GM21390 (cell line): ENCODE measurements around the gene TRO.

Experiments used
- ATAC-seq: cut with Tn5 transposase; IDR thresholded peaks from one replicate; pipeline ENCODE4 v1.9.1; 2021; ENCODE audit not compliant: unreplicated experiment

TRO gene, protein sequence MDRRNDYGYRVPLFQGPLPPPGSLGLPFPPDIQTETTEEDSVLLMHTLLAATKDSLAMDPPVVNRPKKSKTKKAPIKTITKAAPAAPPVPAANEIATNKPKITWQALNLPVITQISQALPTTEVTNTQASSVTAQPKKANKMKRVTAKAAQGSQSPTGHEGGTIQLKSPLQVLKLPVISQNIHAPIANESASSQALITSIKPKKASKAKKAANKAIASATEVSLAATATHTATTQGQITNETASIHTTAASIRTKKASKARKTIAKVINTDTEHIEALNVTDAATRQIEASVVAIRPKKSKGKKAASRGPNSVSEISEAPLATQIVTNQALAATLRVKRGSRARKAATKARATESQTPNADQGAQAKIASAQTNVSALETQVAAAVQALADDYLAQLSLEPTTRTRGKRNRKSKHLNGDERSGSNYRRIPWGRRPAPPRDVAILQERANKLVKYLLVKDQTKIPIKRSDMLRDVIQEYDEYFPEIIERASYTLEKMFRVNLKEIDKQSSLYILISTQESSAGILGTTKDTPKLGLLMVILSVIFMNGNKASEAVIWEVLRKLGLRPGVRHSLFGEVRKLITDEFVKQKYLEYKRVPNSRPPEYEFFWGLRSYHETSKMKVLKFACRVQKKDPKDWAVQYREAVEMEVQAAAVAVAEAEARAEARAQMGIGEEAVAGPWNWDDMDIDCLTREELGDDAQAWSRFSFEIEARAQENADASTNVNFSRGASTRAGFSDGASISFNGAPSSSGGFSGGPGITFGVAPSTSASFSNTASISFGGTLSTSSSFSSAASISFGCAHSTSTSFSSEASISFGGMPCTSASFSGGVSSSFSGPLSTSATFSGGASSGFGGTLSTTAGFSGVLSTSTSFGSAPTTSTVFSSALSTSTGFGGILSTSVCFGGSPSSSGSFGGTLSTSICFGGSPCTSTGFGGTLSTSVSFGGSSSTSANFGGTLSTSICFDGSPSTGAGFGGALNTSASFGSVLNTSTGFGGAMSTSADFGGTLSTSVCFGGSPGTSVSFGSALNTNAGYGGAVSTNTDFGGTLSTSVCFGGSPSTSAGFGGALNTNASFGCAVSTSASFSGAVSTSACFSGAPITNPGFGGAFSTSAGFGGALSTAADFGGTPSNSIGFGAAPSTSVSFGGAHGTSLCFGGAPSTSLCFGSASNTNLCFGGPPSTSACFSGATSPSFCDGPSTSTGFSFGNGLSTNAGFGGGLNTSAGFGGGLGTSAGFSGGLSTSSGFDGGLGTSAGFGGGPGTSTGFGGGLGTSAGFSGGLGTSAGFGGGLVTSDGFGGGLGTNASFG (N-terminal part only)

DNA sequence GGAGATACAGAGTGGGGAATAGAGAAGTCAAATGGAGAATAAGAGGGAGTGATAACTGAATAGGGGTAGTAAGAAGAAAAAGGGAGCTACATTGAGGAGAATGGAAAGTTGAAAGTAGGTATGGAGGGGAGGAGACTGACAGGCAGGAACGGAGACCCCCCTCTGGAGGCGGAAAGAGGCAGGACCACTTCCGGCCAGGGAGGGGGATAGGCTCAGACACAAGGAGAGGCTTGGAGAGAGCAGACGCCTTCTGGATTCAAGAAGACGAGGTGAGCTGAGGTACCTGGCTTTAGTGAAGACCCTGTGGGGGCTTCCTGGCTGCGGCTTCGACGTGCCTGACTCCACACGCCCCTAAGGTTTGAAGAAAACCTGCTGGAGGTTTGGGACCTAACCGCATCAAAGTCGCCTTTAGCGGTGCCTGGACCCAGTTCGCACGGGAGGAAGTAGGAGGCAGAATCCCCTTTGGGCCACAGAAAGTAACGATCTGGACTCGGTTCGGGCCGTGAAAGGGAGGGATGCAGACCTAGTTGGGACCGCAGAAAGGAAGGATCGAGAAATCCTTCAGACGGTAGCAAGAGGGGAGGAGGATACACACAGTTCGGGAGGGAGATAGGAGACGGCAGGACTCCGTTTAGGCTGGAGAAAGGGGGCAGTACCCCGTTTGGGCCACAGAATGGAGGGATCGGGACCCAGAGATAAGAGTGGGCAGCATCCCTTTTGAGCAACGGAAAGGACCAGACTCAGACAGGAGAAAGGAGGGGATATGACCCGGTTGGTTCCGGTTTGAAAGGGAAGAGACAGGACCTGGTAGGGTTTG lies at the start of gene TRO:
TRO (plus strand) TSS at position 215 of the 817 bp plus-strand sequence. CDS start 1,423 bp downstream, outside the sequence.
- ATAC-seq = no peak

DNA sequence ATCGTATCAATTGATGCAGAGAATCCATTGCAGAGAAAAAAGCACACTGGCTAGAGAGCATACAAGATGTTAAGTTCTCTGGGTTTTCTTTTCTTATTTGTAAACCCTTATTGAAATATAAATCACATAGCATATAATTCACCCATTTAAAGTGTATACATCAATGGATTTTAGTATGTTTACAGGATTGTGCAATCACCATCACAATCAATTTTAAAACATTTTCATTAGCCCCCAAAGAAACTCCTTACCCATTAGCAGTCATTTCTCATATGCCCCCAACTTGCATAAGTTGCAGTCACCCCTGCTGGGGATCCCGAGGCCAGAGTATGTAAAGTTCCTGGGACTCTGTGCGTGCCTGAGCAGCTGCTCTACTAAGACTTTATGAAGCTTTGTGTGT lies 34.9 kb upstream of the TRO start:
- no peak for ATAC-seq

DNA sequence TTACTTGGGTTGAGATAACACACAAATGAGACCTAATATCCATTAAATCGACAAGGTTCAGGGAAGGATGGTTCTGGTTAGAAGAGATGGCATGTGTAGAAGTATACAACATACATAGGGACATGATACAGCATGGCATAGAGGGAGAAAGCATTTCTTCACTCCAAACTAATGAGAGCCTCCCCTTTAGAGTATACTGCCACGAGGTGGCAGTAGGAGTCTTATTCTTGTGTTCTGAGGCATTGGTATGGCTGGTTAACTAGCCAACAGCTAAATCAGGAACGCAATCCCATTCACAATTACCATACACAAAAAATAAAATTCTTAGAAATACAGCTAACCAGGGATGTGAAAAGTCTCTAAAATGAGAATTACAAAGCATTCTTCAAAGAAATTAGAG lies 29.1 kb upstream of the TRO start:
- ATAC-seq = no peak

DNA sequence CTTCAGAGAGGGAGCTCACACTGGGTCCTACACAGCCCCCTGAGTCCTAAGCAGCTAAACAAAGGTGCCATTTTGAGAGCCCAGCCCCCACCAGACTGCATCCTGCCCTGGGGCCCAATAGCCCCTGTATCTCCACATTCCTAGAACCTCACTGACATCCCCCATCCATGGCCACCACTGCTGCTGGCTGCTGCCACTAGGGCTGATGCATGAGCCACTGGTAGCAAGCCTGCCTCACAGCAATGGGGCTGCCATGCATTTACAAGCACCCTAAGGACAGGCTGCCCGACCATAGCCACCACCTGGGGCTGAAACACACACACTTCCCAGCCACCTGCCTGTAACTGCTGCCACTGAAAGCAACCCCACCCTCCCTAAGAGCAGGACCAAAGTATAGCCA lies 26.5 kb upstream of the TRO start:
- ATAC-seq = no peak

DNA sequence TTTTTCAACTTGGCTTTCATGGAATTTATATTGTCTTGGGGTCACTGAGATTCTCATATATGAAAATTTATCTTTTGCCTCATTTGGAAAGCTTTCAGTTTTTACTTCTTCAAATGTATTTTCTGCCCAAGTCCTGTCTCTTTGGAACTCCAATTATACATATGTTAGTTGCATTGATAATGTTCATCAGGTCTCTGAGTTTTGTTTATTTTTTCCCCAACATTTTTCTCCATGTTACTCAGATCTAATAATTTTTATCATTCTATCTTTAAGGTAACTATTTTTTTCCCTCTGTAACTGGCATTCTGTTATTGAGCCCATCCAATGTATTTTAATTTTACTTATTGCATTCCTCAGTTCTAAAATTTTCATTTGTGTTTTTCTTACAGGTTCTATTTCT lies 10.7 kb upstream of the TRO start:
- ATAC-seq = no peak

DNA sequence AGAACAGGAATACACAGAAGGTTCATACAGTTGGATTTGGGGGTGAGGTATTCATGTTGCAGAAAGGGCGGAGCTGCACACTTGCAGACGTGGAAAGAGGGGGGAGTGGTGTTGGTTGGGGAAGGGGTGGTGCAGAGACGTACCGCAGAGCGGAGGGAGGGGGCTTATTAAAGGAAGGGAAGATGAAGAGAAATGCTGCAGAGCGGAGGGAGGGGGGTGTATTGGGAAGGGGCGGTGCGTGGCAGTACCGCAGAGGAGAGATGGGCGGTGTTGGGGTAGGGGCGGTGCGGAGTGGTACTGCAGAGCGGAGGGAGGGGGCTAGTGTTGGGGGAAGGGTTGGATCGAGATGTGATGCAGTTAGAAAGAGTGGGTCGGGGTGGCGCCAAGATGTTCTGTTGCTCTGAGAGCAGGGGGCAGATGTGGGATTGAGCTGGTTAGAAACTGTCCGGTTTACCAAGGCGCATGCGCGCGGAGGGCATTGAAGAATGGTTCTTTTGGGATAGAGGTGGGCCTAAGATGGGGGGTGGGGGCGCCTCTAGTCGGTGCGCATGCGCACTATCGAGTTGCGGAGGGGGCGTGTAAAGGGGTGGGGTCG lies 900 bp downstream of the TRO start:
- ATAC-seq = no peak

DNA sequence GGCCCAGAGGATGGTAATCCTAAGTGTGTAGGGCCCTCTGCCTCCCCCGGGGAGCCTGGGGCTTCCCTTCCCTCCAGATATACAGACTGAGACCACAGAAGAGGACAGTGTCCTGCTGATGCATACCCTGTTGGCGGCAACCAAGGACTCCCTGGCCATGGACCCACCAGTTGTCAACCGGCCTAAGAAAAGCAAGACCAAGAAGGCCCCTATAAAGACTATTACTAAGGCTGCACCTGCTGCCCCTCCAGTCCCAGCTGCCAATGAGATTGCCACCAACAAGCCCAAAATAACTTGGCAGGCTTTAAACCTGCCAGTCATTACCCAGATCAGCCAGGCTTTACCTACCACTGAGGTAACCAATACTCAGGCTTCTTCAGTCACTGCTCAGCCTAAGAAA lies 1.9 kb downstream of the TRO start:
- ATAC-seq = no peak

DNA sequence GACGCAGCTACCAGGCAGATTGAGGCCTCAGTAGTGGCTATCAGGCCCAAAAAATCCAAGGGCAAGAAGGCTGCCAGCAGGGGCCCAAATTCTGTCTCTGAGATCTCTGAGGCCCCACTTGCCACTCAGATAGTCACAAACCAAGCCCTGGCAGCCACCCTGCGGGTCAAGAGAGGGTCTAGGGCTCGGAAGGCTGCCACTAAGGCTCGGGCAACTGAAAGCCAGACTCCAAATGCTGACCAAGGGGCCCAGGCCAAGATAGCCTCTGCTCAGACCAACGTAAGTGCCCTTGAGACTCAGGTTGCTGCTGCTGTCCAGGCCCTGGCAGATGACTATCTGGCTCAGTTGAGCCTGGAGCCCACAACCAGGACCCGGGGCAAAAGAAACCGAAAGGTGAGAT lies 2.8 kb downstream of the TRO start:
- ATAC-seq = no peak

DNA sequence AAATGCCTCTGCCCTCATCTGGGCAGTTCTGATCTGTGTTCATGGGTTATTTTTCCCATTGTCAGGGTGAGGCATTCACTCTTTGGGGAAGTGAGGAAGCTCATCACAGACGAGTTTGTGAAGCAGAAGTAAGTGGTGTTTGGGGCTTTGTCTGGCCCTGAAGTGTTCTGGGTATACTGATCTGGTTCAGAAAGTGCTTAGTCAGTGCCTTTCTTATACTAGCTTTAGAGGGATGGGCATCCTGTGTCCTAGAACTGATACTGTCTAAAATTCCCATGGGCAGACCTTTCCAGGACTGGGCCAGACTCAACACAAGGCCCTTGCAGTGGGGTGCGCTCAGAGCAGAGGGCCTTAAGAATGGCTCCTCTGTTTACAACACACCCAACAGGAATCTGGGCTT lies 6.4 kb downstream of the TRO start:
- ATAC-seq = no peak

DNA sequence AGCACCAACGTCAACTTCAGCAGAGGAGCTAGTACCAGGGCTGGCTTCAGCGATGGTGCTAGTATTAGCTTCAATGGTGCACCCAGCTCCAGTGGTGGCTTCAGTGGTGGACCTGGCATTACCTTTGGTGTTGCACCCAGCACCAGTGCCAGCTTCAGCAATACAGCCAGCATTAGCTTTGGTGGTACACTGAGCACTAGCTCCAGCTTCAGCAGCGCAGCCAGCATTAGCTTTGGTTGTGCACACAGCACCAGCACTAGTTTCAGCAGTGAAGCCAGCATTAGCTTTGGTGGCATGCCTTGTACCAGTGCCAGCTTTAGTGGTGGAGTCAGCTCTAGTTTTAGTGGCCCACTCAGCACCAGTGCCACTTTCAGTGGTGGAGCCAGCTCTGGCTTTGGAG lies 8.3 kb downstream of the TRO start:
- ATAC-seq = no peak

DNA sequence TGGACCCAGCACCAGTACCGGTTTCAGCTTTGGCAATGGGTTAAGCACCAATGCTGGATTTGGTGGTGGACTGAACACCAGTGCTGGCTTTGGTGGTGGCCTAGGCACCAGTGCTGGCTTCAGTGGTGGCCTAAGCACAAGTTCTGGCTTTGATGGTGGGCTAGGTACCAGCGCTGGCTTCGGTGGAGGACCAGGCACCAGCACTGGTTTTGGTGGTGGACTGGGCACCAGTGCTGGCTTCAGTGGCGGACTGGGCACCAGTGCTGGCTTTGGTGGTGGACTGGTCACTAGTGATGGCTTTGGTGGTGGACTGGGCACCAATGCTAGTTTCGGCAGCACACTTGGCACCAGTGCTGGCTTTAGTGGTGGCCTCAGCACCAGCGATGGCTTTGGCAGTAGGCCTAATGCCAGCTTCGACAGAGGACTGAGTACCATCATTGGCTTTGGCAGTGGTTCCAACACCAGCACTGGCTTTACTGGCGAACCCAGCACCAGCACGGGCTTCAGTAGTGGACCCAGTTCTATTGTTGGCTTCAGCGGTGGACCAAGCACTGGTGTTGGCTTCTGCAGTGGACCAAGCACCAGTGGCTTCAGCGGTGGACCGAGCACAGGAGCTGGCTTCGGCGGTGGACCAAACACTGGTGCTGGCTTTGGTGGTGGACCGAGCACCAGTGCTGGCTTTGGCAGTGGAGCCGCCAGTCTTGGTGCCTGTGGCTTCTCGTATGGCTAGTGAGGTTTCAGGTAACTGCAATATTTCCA lies 9.8 kb downstream of the TRO start:
- ATAC-seq = no peak

DNA sequence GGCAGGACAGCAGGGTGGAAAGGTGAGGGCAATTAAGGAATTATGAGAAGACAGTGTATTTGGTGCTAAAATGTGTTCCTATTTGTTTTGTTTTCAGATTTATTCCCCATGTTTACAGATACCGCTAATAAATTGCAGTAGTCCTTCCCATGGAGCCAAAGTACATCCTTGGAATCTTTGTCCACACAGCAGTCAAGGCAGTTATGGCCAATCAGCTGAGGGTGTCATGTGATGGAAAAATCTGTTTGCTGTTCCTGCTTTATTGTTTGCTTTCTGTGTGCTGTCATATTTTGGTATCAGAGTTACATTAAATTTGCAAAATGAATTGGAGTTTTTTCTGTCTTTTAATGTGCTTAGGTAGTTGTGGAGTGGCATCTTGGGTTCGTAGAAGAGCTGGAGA lies 10.5 kb downstream of the TRO start:
- ATAC-seq = no peak

DNA sequence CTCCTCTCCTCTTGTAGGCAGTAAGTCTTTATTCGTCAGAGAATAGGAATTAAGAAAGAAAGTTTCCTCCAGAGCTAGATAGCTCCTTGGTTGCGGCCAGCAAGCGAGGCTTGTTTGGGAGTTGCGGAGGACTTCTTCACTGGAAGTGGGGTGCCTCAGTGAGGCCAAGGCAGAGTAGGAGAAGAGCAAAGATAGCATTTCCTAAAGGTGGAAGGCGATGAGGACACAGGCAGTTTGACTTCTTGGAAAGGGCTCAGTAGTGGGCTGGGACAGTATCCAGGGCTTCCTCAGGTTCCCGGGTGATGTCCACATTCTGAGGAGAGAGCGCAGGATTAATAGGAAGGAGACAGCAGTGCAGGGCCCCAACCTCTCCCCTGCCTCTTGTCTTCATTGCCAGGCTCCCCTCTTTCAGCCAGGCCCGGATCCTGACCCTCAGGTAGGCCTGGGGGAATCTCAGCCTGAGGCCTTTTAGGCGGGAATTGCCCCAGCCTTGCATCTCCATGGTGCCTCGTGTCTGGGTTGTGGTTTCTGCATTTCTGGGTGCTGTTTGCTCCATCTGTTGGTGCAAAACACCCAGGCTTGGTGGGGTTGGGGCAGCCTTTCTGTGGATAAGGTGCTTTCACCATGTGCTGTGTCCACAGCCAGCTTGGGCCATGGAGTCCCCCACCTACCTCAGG lies 12.7 kb downstream of the TRO start:
- ATAC-seq = no peak

DNA sequence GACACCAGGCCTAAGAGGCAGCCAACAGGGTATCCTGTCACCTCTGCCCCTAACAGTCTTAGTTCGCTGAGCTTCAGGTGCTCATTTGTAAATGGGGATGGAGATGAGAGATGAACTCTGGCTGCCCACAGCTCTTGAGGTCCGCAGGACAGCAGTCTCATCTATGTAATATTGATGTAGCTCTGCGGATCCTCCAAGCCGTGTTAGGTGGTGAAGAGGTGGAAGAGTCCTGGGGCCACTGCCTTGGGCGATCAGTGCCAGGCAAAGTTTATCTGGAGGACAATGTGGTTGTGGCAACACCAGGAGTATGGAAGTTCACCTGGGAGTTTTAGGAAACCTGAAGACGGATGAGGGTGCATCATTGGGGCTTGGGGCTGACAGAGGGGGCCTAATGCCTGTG lies 13.4 kb downstream of the TRO start:
- ATAC-seq = no peak

DNA sequence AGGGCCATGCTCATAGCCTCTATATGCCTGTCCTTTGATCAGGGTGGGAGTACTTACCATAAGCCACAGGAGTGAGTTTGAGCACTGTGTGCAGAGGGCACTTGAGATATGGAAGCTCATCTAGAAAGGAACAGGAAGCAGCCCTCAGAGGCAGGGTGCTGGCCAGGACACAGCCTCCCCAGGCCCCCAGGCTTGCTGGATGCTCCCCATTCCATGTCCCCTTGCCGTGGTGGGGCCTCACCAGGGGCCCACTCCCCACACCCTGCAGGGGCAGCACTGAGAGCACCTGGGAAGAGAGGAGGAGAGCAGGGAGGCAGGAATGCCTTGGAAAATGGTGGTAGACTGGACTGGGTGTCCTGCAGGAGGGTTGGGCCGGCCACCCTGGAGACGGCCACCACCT lies 14.3 kb downstream of the TRO start:
- ATAC-seq = no peak

DNA sequence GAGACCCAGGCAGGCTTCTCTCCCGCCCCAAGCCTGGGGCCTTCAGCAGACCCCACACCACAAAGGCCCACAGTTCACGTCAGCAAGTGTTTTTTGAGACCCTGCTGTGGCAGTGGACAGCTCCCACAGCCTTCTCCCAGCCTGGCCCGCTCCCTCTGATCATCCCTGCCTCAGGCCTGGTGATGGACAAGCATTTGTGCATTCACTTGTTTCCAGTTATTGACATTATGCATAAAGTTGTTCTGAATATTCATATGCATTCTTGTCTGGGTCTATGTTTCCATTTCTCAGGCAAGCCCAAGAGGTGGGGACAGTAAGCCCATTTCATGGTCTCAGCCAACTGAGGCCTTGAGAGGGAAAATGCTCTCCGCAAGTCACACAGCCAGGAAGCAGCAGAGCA lies 14.7 kb downstream of the TRO start:
- no peak for ATAC-seq

DNA sequence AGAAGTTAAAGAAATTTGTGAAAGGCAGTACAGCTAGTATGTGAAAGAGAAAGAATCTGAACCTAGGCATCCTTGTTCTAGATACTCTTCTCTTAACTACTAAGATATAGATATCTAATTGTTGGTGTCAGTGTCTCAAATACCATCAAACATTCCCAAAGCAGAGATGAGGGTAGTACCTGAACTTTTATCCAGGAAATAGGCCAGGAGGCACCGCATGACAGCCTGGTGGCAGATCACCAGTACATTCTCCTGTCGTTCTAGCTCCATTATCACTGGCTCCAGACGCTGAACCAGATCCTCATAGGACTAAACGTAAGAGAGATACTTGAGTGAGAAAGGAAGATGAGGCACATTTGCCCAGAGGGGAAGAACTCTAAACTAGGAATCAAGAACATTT lies 16.8 kb downstream of the TRO start:
- no peak for ATAC-seq

DNA sequence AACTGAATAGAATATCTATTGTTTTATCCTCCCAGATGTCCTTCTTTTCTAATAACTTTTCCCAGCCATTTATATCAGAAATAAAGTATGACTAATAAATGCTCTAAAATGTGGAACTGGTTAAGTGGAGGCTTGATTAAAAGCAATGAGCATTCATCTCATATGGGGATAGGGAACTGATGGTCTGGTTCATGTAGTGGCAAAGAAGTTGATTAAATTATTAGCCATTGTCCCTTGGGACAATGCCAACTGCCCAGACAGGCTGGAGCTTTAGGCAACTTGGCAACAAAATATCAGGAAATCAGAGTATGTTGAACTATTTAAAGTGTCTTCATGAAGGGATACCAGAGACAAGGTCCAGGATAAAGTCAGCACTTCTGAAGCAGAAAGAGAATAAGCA lies 24.2 kb downstream of the TRO start:
- no peak for ATAC-seq

DNA sequence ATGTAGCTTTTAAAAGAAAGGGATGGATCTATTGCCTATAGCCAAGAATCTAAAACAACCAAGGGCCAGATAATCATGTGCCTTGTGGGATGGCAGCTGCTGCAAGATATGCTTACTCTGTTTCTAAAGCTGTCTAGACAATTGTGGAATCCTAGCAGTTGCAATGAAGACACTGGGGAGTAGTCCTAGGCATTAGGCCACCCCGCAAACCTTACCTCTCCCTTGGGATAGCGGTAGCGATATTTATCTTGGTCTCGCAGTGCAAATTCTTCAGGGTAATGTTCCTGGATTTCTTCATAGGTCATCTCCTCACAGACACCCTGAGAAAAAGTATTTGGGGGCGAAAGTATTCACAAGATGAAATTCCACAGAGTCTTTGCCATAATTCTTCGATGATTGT lies 24.6 kb downstream of the TRO start:
- ATAC-seq = no peak
